Psoas muscle (tissue), 8 donors: ENCODE data around the gene FGF19. TPM values are rescaled to one million over a fixed set of nuclear protein-coding genes. Genes with fewer than 3 reads are reported as not detected.
A peak's percentile ranks its signal among the peaks of the same experiment; 100 is the strongest.

ENCODE experiments used
- ATAC-seq, 4 donors: fragments of 200-7000 bp; cut with Tn5 transposase; one replicate each; pipeline ENCODE4 v1.9.1; 2020; ENCODE audit warnings: moderate library complexity in 3 of 4, mild to moderate bottlenecking in 2 of 4
- DNase-seq, 2 donors: peaks; one replicate each; pipeline ENCODE4 v3.0.0-alpha.2; 2020
- H3K27ac ChIP-seq: fragments of 200-600 bp; one replicate; pipeline ENCODE4 v1.8.0; 2022
- H3K27me3 ChIP-seq, 3 donors: fragments of 200-600 bp in 1 of 3; one replicate each; pipeline versions ENCODE4 v1.6.1 to v1.8.0; 2013 to 2022; ENCODE audit warnings: low read length in 2 of 3, mild to moderate bottlenecking in 2 of 3, moderate library complexity in 1 of 3; ENCODE audit not compliant: insufficient read depth in 3 of 3
- H3K36me3 ChIP-seq, 2 donors: fragments of 200-600 bp in 1 of 2; one replicate each; pipeline versions ENCODE4 v1.6.1 to v1.8.0; 2013 to 2022; ENCODE audit warnings: low read depth in 1 of 2, mild to moderate bottlenecking in 1 of 2, moderate library complexity in 1 of 2; ENCODE audit not compliant: insufficient read depth in 1 of 2
- H3K4me1 ChIP-seq: fragments of 200-600 bp; one replicate; pipeline ENCODE4 v1.8.0; 2022
- H3K4me3 ChIP-seq: fragments of 200-600 bp; one replicate; pipeline ENCODE4 v1.8.0; 2022; ENCODE audit warnings: mild to moderate bottlenecking
- H3K9me3 ChIP-seq: fragments of 200-600 bp; one replicate; pipeline ENCODE4 v1.8.0; 2022
- WGBS, 3 donors: extraction: QIAGEN DNeasy Blood & Tissue Kit; methylation state at CpG; one replicate each; pipeline versions ENCODE4 v1.1.6 to v1.1.7; 2013; 5-methylcytosine and 5-hydroxymethylcytosine counted together
- intact Hi-C, 2 donors: fragments of 100-400 bp; cut with DNase I; formaldehyde crosslinking; loops; one replicate each; pipeline versions ENCODE4 v1.11.0 to v1.14.2; 2022
- polyA plus RNA-seq, 3 donors: library from polyadenylated mRNA; stranded (reverse); fragments of 200-250 nt; gene quantifications; one replicate each; pipeline ENCODE4 v1.2.3, GENCODE V29; 2013
- total RNA-seq, 4 donors: library from RNA; stranded (reverse); fragmentation: NEBNext Ultra II Directional in 2 of 4; extraction: Animal tissue kit (Norgen Biotek cat#: 25700) in 2 of 4; gene quantifications; one replicate each; pipeline versions ENCODE4 v1.2.1 to v1.2.4, GENCODE V29; 2021 to 2023
- TF ChIP-seq, protein P1 (sequence below): fragments of 200-600 bp; IDR thresholded peaks from one replicate; pipeline ENCODE4 v1.8.0; 2022; ENCODE audit warnings: antibody characterized with exemption
- donor health status: healthy with polysubstance abuse.
- donor health status: DM: no; HTN: no; CAD: no; lungs with moderate emphysema.
- donor health status: Bipolar disorder and iron deficiency.
- donor health status: healthy.
- donor health status: DM: yes; HTN: yes; CAD: no.
- donor health status: DM: no; HTN: no; CAD: no.
- donor health status: DM: no; HTN: no; CAD: no.
- donor health status: DM: yes; HTN: yes; CAD: no.

FGF19 gene
- total and polyA plus RNA-seq, 7 donors, result not detected

DNA sequence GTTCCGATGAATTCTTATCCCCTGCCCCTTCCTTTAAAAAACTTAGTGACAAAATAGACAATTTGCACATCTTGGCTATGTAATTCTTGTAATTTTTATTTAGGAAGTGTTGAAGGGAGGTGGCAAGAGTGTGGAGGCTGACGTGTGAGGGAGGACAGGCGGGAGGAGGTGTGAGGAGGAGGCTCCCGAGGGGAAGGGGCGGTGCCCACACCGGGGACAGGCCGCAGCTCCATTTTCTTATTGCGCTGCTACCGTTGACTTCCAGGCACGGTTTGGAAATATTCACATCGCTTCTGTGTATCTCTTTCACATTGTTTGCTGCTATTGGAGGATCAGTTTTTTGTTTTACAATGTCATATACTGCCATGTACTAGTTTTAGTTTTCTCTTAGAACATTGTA, 50.8 kb downstream of the FGF19 start:
- H3K27ac ChIP-seq, result no peak overlapping the region
- no peak overlapping the region for H3K4me3 ChIP-seq
- H3K9me3 ChIP-seq, result no peaks in the 10 kb centered on the region
- intact Hi-C loops, result no loop called here
- H3K36me3 ChIP-seq, result peaks cover 0 to 21% of the 10 kb centered on the region in 2 donors
- WGBS, 3 donors, result 75 to 81% (median 79%) methylated on average over 11 of the region's 11 CpGs
- H3K27me3 ChIP-seq, result no peaks in the 10 kb centered on the region
- DNase-seq (no peak), ATAC-seq (no peak)
- TF ChIP-seq, protein P1, sequence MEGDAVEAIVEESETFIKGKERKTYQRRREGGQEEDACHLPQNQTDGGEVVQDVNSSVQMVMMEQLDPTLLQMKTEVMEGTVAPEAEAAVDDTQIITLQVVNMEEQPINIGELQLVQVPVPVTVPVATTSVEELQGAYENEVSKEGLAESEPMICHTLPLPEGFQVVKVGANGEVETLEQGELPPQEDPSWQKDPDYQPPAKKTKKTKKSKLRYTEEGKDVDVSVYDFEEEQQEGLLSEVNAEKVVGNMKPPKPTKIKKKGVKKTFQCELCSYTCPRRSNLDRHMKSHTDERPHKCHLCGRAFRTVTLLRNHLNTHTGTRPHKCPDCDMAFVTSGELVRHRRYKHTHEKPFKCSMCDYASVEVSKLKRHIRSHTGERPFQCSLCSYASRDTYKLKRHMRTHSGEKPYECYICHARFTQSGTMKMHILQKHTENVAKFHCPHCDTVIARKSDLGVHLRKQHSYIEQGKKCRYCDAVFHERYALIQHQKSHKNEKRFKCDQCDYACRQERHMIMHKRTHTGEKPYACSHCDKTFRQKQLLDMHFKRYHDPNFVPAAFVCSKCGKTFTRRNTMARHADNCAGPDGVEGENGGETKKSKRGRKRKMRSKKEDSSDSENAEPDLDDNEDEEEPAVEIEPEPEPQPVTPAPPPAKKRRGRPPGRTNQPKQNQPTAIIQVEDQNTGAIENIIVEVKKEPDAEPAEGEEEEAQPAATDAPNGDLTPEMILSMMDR, result no peak
- H3K4me1 ChIP-seq, result no peaks in the 10 kb centered on the region

DNA sequence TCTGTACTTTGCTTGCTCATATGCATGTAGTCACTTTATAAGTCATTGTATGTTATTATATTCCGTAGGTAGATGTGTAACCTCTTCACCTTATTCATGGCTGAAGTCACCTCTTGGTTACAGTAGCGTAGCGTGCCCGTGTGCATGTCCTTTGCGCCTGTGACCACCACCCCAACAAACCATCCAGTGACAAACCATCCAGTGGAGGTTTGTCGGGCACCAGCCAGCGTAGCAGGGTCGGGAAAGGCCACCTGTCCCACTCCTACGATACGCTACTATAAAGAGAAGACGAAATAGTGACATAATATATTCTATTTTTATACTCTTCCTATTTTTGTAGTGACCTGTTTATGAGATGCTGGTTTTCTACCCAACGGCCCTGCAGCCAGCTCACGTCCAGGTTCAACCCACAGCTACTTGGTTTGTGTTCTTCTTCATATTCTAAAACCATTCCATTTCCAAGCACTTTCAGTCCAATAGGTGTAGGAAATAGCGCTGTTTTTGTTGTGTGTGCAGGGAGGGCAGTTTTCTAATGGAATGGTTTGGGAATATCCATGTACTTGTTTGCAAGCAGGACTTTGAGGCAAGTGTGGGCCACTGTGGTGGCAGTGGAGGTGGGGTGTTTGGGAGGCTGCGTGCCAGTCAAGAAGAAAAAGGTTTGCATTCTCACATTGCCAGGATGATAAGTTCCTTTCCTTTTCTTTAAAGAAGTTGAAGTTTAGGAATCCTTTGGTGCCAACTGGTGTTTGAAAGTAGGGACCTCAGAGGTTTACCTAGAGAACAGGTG, 51.8 kb downstream of the FGF19 start:
- intact Hi-C loops, result no loop called here
- DNase-seq, result peak; percentile 2 to 18
- no peak overlapping the region for H3K27ac ChIP-seq
- no peaks in the 10 kb centered on the region for H3K9me3 ChIP-seq
- 61 to 74% (median 62%) methylated on average over 15 of the region's 15 CpGs for WGBS, 3 donors
- no peak overlapping the region for H3K4me3 ChIP-seq
- H3K27me3 ChIP-seq, result no peaks in the 10 kb centered on the region
- ATAC-seq, result no peak
- H3K36me3 ChIP-seq, result peaks cover 0 to 21% of the 10 kb centered on the region in 2 donors
- TF ChIP-seq, protein P1, result no peak
- H3K4me1 ChIP-seq, result no peaks in the 10 kb centered on the region

DNA sequence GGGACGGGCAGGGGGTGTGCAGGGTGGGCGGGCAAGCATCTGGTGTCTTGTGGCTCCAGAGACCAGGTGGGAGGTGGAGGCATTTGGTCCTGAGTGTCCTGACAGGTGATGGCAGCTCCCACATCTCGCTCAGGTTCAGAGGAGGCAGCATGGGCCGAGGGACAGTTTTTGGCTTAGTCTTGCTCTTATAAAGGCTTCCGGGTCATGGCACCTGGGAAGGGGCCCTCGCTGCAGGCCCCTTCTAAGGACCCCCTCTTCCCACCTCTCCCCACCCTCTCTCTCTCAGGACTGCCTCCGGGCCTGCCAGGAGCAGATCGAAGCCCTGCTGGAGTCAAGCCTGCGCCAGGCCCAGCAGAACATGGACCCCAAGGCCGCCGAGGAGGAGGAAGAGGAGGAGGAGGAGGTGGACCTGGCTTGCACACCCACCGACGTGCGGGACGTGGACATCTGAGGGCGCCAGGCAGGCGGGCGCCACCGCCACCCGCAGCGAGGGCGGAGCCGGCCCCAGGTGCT, 52.9 kb downstream of the FGF19 start:
- Histone ChIP-seq H3K27me3 (peaks cover 0 to 4% (median 0%) of the 10 kb centered on the region in 3 donors), H3K36me3 (peaks cover 0 to 21% of the 10 kb centered on the region in 2 donors), H3K4me3 (no peak overlapping the region), H3K4me1 (no peaks in the 10 kb centered on the region), H3K9me3 (no peaks in the 10 kb centered on the region), H3K27ac (no peak overlapping the region)
- DNase-seq (peak; percentile 5 to 30), ATAC-seq (no peak)
- intact Hi-C loops, result no loop called here
- TF ChIP-seq, protein P1, result no peak
- 89 to 91% (median 89%) methylated on average over 20 to 23 of the region's 23 CpGs for WGBS, 3 donors

- WGBS, 3 donors, result 59 to 66% (median 59%) methylated on average over 24 of the region's 24 CpGs
- DNase-seq, result peak; percentile 5 to 29
- H3K4me3 ChIP-seq, result no peak overlapping the region
- no peaks in the 10 kb centered on the region for H3K4me1 ChIP-seq
- H3K36me3 ChIP-seq, result peaks cover 0 to 21% of the 10 kb centered on the region in 2 donors
- intact Hi-C loops, result no loop called here
- H3K27ac ChIP-seq, result no peak overlapping the region
- no peak for ATAC-seq
- H3K9me3 ChIP-seq, result no peaks in the 10 kb centered on the region
- TF ChIP-seq, protein P1, result no peak
- H3K27me3 ChIP-seq, result peaks cover 0 to 9% (median 0%) of the 10 kb centered on the region in 3 donors
Observed at GRCh38 chr11:69650081-69650831, 53.6 kb downstream of the FGF19 start.
